Measurements from ENCODE around the gene ATP2C2.

DNA sequence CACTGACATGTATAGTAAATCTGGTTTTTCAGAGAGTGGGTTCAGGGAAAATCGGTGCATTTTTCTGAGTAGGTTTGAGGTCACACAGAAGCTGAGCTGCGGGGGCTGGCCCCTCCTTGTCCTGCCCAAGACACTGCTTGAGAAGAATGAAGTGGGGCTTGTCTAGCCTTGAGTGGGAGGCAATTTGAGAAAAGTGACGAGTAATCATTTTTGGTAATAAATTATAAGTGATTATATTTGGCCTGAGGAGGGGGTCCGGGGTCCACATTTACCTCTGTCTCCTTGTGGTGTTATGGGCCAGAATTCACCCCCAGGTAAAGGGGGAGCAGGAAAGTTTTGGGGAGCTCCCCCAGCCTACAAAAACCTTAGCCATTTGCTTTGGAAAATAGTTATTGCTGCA lies 45.6 kb upstream of the ATP2C2 start:
- no peak for TF ChIP-seq GATA2 (IDR thresholded peaks at IDR 0.05; ENCODE audit: low read depth, low read length)
- no peak for TF ChIP-seq GATA3 (IDR thresholded peaks at IDR 0.05; ENCODE audit: low read depth, low read length)
